Mesendoderm (in vitro differentiated cells): ENCODE measurements around the gene ACAP1.

Source experiments
- DNase-seq: peaks from one replicate; pipeline ENCODE4 v3.0.0; 2013
- H2AK5ac ChIP-seq: 2 replicates; pipeline ENCODE4 v1.6.1; 2013; ENCODE audit warnings: low read length, inconsistent platforms
- H2BK120ac ChIP-seq: 2 replicates; pipeline ENCODE4 v1.6.1; 2013; ENCODE audit warnings: low read depth, mild to moderate bottlenecking, low read length, moderate library complexity, mixed read lengths
- H2BK15ac ChIP-seq: replicated peaks from 2 replicates; pipeline ENCODE4 v1.6.1; 2013; ENCODE audit warnings: low read depth, mild to moderate bottlenecking, moderate library complexity
- H2BK5ac ChIP-seq: 2 replicates; pipeline ENCODE4 v1.6.1; 2013; ENCODE audit warnings: low read length, inconsistent platforms
- H3K18ac ChIP-seq: 2 replicates; pipeline ENCODE4 v1.6.1; 2013; ENCODE audit warnings: mild to moderate bottlenecking, low read length, mixed read lengths
- H3K23ac ChIP-seq: one replicate; pipeline ENCODE4 v1.6.1; 2013; ENCODE audit warnings: low read length
- H3K27ac ChIP-seq: 2 replicates; pipeline ENCODE4 v1.5.1; 2013; ENCODE audit warnings: low read depth, mild to moderate bottlenecking, inconsistent platforms, low read length, moderate library complexity
- H3K27me3 ChIP-seq: 2 replicates; pipeline ENCODE4 v1.6.1; 2013; ENCODE audit warnings: low read length, control low read depth, mild to moderate bottlenecking, inconsistent platforms; ENCODE audit not compliant: insufficient read depth, poor library complexity
- H3K36me3 ChIP-seq: 2 replicates; pipeline ENCODE4 v1.6.1; 2013; ENCODE audit warnings: low read length, inconsistent platforms; ENCODE audit not compliant: control insufficient read depth, insufficient read depth
- H3K4ac ChIP-seq: one replicate; pipeline ENCODE4 v1.6.1; 2013; ENCODE audit warnings: low read depth, mild to moderate bottlenecking, low read length, moderate library complexity
- H3K4me1 ChIP-seq: 2 replicates; pipeline ENCODE4 v1.6.1; 2013; ENCODE audit warnings: low read depth, low read length, inconsistent platforms; ENCODE audit not compliant: control insufficient read depth
- H3K4me2 ChIP-seq: 2 replicates; pipeline ENCODE4 v1.6.1; 2013; ENCODE audit warnings: low read length
- H3K4me3 ChIP-seq: 2 replicates; pipeline ENCODE4 v1.5.1; 2013; ENCODE audit warnings: mild to moderate bottlenecking, low read length
- H3K56ac ChIP-seq: one replicate; pipeline ENCODE4 v1.6.1; 2013; ENCODE audit warnings: low read length
- H3K79me1 ChIP-seq: 2 replicates; pipeline ENCODE4 v1.6.1; 2013; ENCODE audit warnings: low read length, inconsistent platforms
- H3K79me2 ChIP-seq: 2 replicates; pipeline ENCODE4 v1.6.1; 2013; ENCODE audit warnings: mild to moderate bottlenecking, low read length; ENCODE audit not compliant: control insufficient read depth, insufficient read depth
- H3K9ac ChIP-seq: 2 replicates; pipeline ENCODE4 v1.6.1; 2013; ENCODE audit warnings: low read length, inconsistent platforms
- H4K5ac ChIP-seq: one replicate; pipeline ENCODE4 v1.6.1; 2013; ENCODE audit warnings: low read length
- H4K8ac ChIP-seq: one replicate; pipeline ENCODE4 v1.6.1; 2013; ENCODE audit warnings: low read depth, mild to moderate bottlenecking, control low read depth, low read length, moderate library complexity
- WGBS: extraction: QIAGEN DNeasy Blood & Tissue Kit; methylation state at CpG from one replicate; pipeline ENCODE4 v1.1.7; 2013; ENCODE audit warnings: low lambda C conversion rate, missing lambda C conversion rate; ENCODE audit not compliant: insufficient coverage; ENCODE audit errors: extremely low coverage; 5-methylcytosine and 5-hydroxymethylcytosine counted together

ACAP1 gene

GRCh38 chr17:7389924-7390910 is 53.9 kb downstream of the ACAP1 start:
- Histone ChIP-seq H3K79me2 (no peaks in the 10 kb centered on the region), H3K4me2 (no peak overlapping the region), H3K36me3 (peaks cover 1% of the 10 kb centered on the region), H2BK120ac (no peak overlapping the region), H3K4me3 (no peak overlapping the region), H4K8ac (no peak overlapping the region), H3K79me1 (no peaks in the 10 kb centered on the region), H3K27ac (no peak overlapping the region), H3K27me3 (no peaks in the 10 kb centered on the region), H3K18ac (no peak overlapping the region), H3K23ac (no peak overlapping the region), H3K4ac (no peak overlapping the region), H2AK5ac (no peak overlapping the region), H3K9ac (no peak overlapping the region), H2BK5ac (no peak overlapping the region), H3K4me1 (no peaks in the 10 kb centered on the region), H2BK15ac (no peak overlapping the region), H3K56ac (no peak overlapping the region), H4K5ac (no peak overlapping the region)
- DNase-seq, result no peak
- WGBS, result no CpG with 5 or more reads among the region's 19 CpGs

- no peak overlapping the region for H3K4me3 ChIP-seq
Measured at GRCh38 chr17:7391307-7391706, 55.0 kb downstream of the ACAP1 start.

GRCh38 chr17:7392696-7393612 is 56.6 kb downstream of the ACAP1 start:
- no peak overlapping the region for H2BK15ac ChIP-seq
- H3K79me1 ChIP-seq, result no peaks in the 10 kb centered on the region
- H2BK5ac ChIP-seq, result no peak overlapping the region
- H3K56ac ChIP-seq, result peak overlapping the region; percentile 91
- peaks cover 1% of the 10 kb centered on the region for H3K36me3 ChIP-seq
- H3K9ac ChIP-seq, result peak overlapping the region; percentile 63
- H3K4me3 ChIP-seq, result no peak overlapping the region
- no peaks in the 10 kb centered on the region for H3K4me1 ChIP-seq
- H3K23ac ChIP-seq, result no peak overlapping the region
- no peak overlapping the region for H2BK120ac ChIP-seq
- peak overlapping the region; percentile 30 for H3K4me2 ChIP-seq
- H2AK5ac ChIP-seq, result peak overlapping the region; percentile 51
- no peak overlapping the region for H3K27ac ChIP-seq
- no peak overlapping the region for H4K8ac ChIP-seq
- no peaks in the 10 kb centered on the region for H3K27me3 ChIP-seq
- no CpG with 5 or more reads among the region's 42 CpGs for WGBS
- H3K18ac ChIP-seq, result no peak overlapping the region
- no peaks in the 10 kb centered on the region for H3K79me2 ChIP-seq
- H4K5ac ChIP-seq, result no peak overlapping the region
- peak; percentile 18 for DNase-seq
- no peak overlapping the region for H3K4ac ChIP-seq

More at GRCh38 chr17:7391307-7391706, 55.0 kb downstream of the ACAP1 start:
- Histone ChIP-seq H3K79me1 (no peaks in the 10 kb centered on the region), H2BK5ac (no peak overlapping the region), H3K56ac (no peak overlapping the region), H3K4ac (no peak overlapping the region), H4K8ac (no peak overlapping the region), H3K4me1 (no peaks in the 10 kb centered on the region), H3K4me2 (no peak overlapping the region), H3K27ac (no peak overlapping the region), H3K36me3 (peaks cover 1% of the 10 kb centered on the region), H2AK5ac (no peak overlapping the region), H2BK120ac (no peak overlapping the region), H3K18ac (no peak overlapping the region), H3K79me2 (no peaks in the 10 kb centered on the region), H3K23ac (no peak overlapping the region), H4K5ac (no peak overlapping the region), H3K27me3 (no peaks in the 10 kb centered on the region), H2BK15ac (no peak overlapping the region), H3K9ac (no peak overlapping the region)
- DNase-seq, result no peak
- no CpG with 5 or more reads among the region's 2 CpGs for WGBS

GRCh38 chr17:7393613-7394451 is 57.5 kb downstream of the ACAP1 start:
- H2BK5ac ChIP-seq, result no peak overlapping the region
- H4K8ac ChIP-seq, result no peak overlapping the region
- H3K79me1 ChIP-seq, result no peaks in the 10 kb centered on the region
- H4K5ac ChIP-seq, result no peak overlapping the region
- peak overlapping the region; percentile 51 for H2AK5ac ChIP-seq
- H3K4me3 ChIP-seq, result peak overlapping the region; percentile 40
- H3K4ac ChIP-seq, result peak overlapping the region; percentile 39
- H3K36me3 ChIP-seq, result peaks cover 1% of the 10 kb centered on the region
- no peaks in the 10 kb centered on the region for H3K4me1 ChIP-seq
- H2BK120ac ChIP-seq, result no peak overlapping the region
- WGBS, result no CpG with 5 or more reads among the region's 48 CpGs
- H3K27ac ChIP-seq, result no peak overlapping the region
- H3K9ac ChIP-seq, result peak overlapping the region; percentile 63
- peak overlapping the region; percentile 30 for H3K4me2 ChIP-seq
- H3K56ac ChIP-seq, result peak overlapping the region; percentile 91
- no peak overlapping the region for H3K23ac ChIP-seq
- DNase-seq, result peak; percentile 66
- H3K18ac ChIP-seq, result no peak overlapping the region
- H3K27me3 ChIP-seq, result no peaks in the 10 kb centered on the region
- H3K79me2 ChIP-seq, result no peaks in the 10 kb centered on the region
- no peak overlapping the region for H2BK15ac ChIP-seq

GRCh38 chr17:7394452-7395191 is 58.3 kb downstream of the ACAP1 start, which contains the start of gene PLSCR3:
TSS of gene PLSCR3 (minus strand) at chr17:7394525. CDS start at chr17:7394110, 415 bp downstream.
- peak within 1 kb of the TSS; percentile 86 for H3K9ac ChIP-seq
- peaks cover 1% of the 10 kb centered on the region for H3K36me3 ChIP-seq
- no peak within 1 kb of the TSS for H2BK5ac ChIP-seq
- H3K27ac ChIP-seq, result peak within 1 kb of the TSS; percentile 91
- no peak within 1 kb of the TSS for H4K8ac ChIP-seq
- peak within 1 kb of the TSS; percentile 54 for H3K4me3 ChIP-seq
- DNase-seq, result peak; percentile 85
- no peaks in the 10 kb centered on the region for H3K27me3 ChIP-seq
- H3K4me1 ChIP-seq, result no peaks in the 10 kb centered on the region
- peak within 1 kb of the TSS; percentile 75 for H3K4me2 ChIP-seq
- H2BK120ac ChIP-seq, result no peak within 1 kb of the TSS
- no peaks in the 10 kb centered on the region for H3K79me1 ChIP-seq
- H3K79me2 ChIP-seq, result no peaks in the 10 kb centered on the region
- H2AK5ac ChIP-seq, result peak within 1 kb of the TSS; percentile 51
- H2BK15ac ChIP-seq, result no peak within 1 kb of the TSS
- no peak within 1 kb of the TSS for H3K23ac ChIP-seq
- no CpG with 5 or more reads among the region's 71 CpGs for WGBS
- H3K56ac ChIP-seq, result peak within 1 kb of the TSS; percentile 91
- H3K18ac ChIP-seq, result peak within 1 kb of the TSS; percentile 75
- no peak within 1 kb of the TSS for H4K5ac ChIP-seq
- H3K4ac ChIP-seq, result peak within 1 kb of the TSS; percentile 39
